Measurements from ENCODE around the gene ABCB11.

- TF ChIP-seq POLR2A (IDR thresholded peaks at IDR 0.05) (no peak), CTCF (IDR thresholded peaks at IDR 0.05) (no peak)
Observed at GRCh38 chr2:169005994-169006393, 25.1 kb downstream of the ABCB11 start.
